GM12878 (cell line): ENCODE measurements around the gene SLIT1. TPM values are rescaled to one million over a fixed set of nuclear protein-coding genes. Genes with fewer than 3 reads are reported as not detected.

Source experiments
- ATAC-seq: fragments of 200-7000 bp; cut with Tn5 transposase; 3 replicates; pipeline ENCODE4 v1.9.1; 2020; ENCODE audit warnings: mild to moderate bottlenecking, moderate library complexity
- BruUV-seq: library from RNA; stranded (reverse); fragments of 400-500 nt; replicated peaks from 2 replicates; lab custom pipeline; 2021; lab: Mats Ljungman, UMichigan
- CTCF ChIA-PET: fragments of 300-600 bp; sonication (Branson Sonifier 250); formaldehyde crosslinking; extraction: SDS; loops from one replicate; lab custom pipeline; 2021; ENCODE audit warnings: inconsistent platforms; lab: Yijun Ruan, JAX
- POLR2A ChIA-PET: fragments of 350-600 bp; formaldehyde crosslinking; extraction: SDS; loops from one replicate; lab custom pipeline; 2021; ENCODE audit warnings: inconsistent platforms; lab: Charles Lee
- RAD21 ChIA-PET: fragments of 300-600 bp; sonication (Branson Sonifier 250); formaldehyde crosslinking; loops from one replicate; lab custom pipeline; 2023; ENCODE audit warnings: antibody characterized with exemption; ENCODE audit not compliant: unreplicated experiment; lab: Charles Lee
- SMC1A ChIA-PET: fragments of 300-600 bp; sonication (Branson Sonifier 250); formaldehyde crosslinking; loops from one replicate; lab custom pipeline; 2023; ENCODE audit not compliant: unreplicated experiment, uncharacterized antibody; lab: Charles Lee
- DNase-seq: peaks from one replicate; pipeline ENCODE4 v3.0.0-alpha.2; 2011; ENCODE audit warnings: low read depth, low spot score
- FAIRE-seq: peaks from 3 replicates; lab custom pipeline; 2011; peaks lifted over from hg19 to GRCh38; lab: Jason Lieb, UNC
- H2AFZ ChIP-seq: 2 replicates; pipeline ENCODE4 v1.6.0; 2011; ENCODE audit warnings: low read depth, low read length, control low read depth; ENCODE audit not compliant: control insufficient read depth
- H3K27ac ChIP-seq: 2 replicates; pipeline ENCODE4 v1.5.1; 2011; ENCODE audit warnings: control low read depth; ENCODE audit not compliant: control insufficient read depth, insufficient read depth
- H3K27me3 ChIP-seq, 2 experiments: replicated peaks in 1 of 2; 2 replicates each; pipeline versions ENCODE4 v1.6.0 to v1.6.1; 2011; ENCODE audit warnings: low read length in 1 of 2; ENCODE audit not compliant: control insufficient read depth in 2 of 2, insufficient read depth in 2 of 2
- H3K36me3 ChIP-seq, 2 experiments: 2 replicates each; pipeline ENCODE4 v1.5.1; 2011; ENCODE audit warnings: low read length in 1 of 2; ENCODE audit not compliant: control insufficient read depth in 2 of 2, insufficient read depth in 2 of 2
- H3K4me1 ChIP-seq: 2 replicates; pipeline ENCODE4 v1.6.1; 2011; ENCODE audit warnings: mild to moderate bottlenecking, low read length, moderate library complexity, mixed read lengths; ENCODE audit not compliant: control insufficient read depth, insufficient read depth
- H3K4me2 ChIP-seq: 2 replicates; pipeline ENCODE4 v1.6.0; 2011; ENCODE audit warnings: control low read depth; ENCODE audit not compliant: control insufficient read depth, insufficient read depth
- H3K4me3 ChIP-seq: fragments of 200-600 bp; sonication (generic); 2 replicates; pipeline ENCODE4 v1.5.1; 2016
- H3K79me2 ChIP-seq: 2 replicates; pipeline ENCODE4 v1.6.0; 2011; ENCODE audit warnings: low read length; ENCODE audit not compliant: control insufficient read depth, insufficient read depth
- H3K9ac ChIP-seq: 2 replicates; pipeline ENCODE4 v1.8.0; 2011; ENCODE audit warnings: low read length, control low read depth, mixed read lengths; ENCODE audit not compliant: control insufficient read depth, insufficient read depth
- H3K9me3 ChIP-seq: replicated peaks from 3 replicates; pipeline ENCODE4 v1.5.1; 2011; ENCODE audit warnings: mild to moderate bottlenecking, low read length; ENCODE audit not compliant: control insufficient read depth, insufficient read depth
- H4K20me1 ChIP-seq: 2 replicates; pipeline ENCODE4 v1.6.0; 2011; ENCODE audit not compliant: control insufficient read depth, insufficient read depth
- CBX3 ChIP-seq: fragments of 200-600 bp; sonication (generic); IDR thresholded peaks from 2 replicates; pipeline ENCODE4 v1.6.1; 2016; ENCODE audit warnings: low read depth, borderline replicate concordance
- JUNB ChIP-seq: IDR thresholded peaks from 2 replicates; pipeline ENCODE4 v1.6.1; 2016; ENCODE audit warnings: antibody characterized with exemption, mild to moderate bottlenecking
- KLF5 ChIP-seq: fragments of 450-650 bp; IDR thresholded peaks from 2 replicates; pipeline ENCODE4 v1.6.1; 2014; ENCODE audit warnings: mild to moderate bottlenecking; ENCODE audit not compliant: partially characterized antibody
- MYB ChIP-seq: fragments of 150-350 bp; IDR thresholded peaks from 2 replicates; pipeline ENCODE4 v1.6.1; 2014; ENCODE audit warnings: mild to moderate bottlenecking, low read depth, low read length, borderline replicate concordance
- NFXL1 ChIP-seq: fragments of 450-650 bp; IDR thresholded peaks from 2 replicates; pipeline ENCODE4 v1.6.1; 2017; ENCODE audit warnings: antibody characterized with exemption, mild to moderate bottlenecking, borderline replicate concordance
- RBBP5 ChIP-seq: fragments of 200-600 bp; sonication (generic); conservative IDR thresholded peaks from 2 replicates; pipeline ENCODE4 v1.6.1; 2016
- SMC3 ChIP-seq: IDR thresholded peaks from 2 replicates; pipeline ENCODE4 v1.6.1; 2011; ENCODE audit warnings: low read length, improper control_type of control experiment, borderline replicate concordance
- ZBTB4 ChIP-seq: fragments of 450-650 bp; formaldehyde crosslinking; IDR thresholded peaks from 2 replicates; pipeline ENCODE4 v1.4.0; 2022; ENCODE audit warnings: mild to moderate bottlenecking, moderate library complexity
- ZNF207 ChIP-seq: fragments of 450-650 bp; IDR thresholded peaks from 2 replicates; pipeline ENCODE4 v1.6.1; 2014; ENCODE audit warnings: antibody characterized with exemption, mild to moderate bottlenecking, borderline replicate concordance
- ZNF274 ChIP-seq: IDR thresholded peaks from one replicate; pipeline ENCODE4 v1.8.0; 2011; ENCODE audit not compliant: insufficient read length, insufficient read depth
- WGBS: methylation state at CpG from one replicate; pipeline ENCODE4 v1.1.6; 2016; ENCODE audit warnings: low lambda C conversion rate; ENCODE audit not compliant: insufficient replicate concordance, insufficient coverage; ENCODE audit errors: missing lambda C conversion rate; 5-methylcytosine and 5-hydroxymethylcytosine counted together
- in situ Hi-C: fragments of 300-500 bp; cut with MboI; formaldehyde crosslinking; loops from 9 replicates; pipeline ENCODE4 v1.14.3; 2018; ENCODE audit warnings: mixed read lengths
- intact Hi-C: fragments of 100-400 bp; cut with micrococcal nuclease; formaldehyde crosslinking; loops from one replicate; pipeline ENCODE4 v1.14.2; 2022; ENCODE audit not compliant: unreplicated experiment
- polyA plus RNA-seq, 11 experiments: library from polyadenylated mRNA; depleted of rRNA in 4 of 11; unstranded in 6 of 11; stranded (reverse) in 5 of 11; fragments of >200 nt; fragmentation: Nextera tagmentation in 4 of 11; fragmentation: Illumina TruSeq in 1 of 11; extraction: Ambion mirVana in 4 of 11; extraction: Trizol in 1 of 11; gene quantifications; 1 replicate in 1 of 11; 2 replicates in 10 of 11; pipeline versions ENCODE4 v1.2.1 to v1.2.3, GENCODE V29; 2011 to 2016; ENCODE audit warnings: inconsistent platforms in 2 of 11, missing spikeins in 2 of 11, low read depth in 1 of 11
- total RNA-seq, 4 experiments: library from RNA; depleted of rRNA in 3 of 4; stranded (reverse); fragments of >200 nt in 3 of 4; fragmentation: Illumina TruSeq in 1 of 4; extraction: Trizol in 1 of 4; gene quantifications; 2 replicates each; pipeline versions ENCODE4 v1.2.1 to v1.2.3, GENCODE V29; 2013 to 2021

Gene SLIT1
- total and polyA plus RNA-seq, 10 of the 15 experiments (the other 5 are each of a cell fraction or from before 2014, with no cell fraction given), result 0.04 to 0.19 (median 0.06) TPM; not detected in 4

GRCh38 chr10:96971324-96971723, 214.4 kb downstream of the SLIT1 start:
- Histone ChIP-seq H4K20me1 (no peaks in the 10 kb centered on the region), H3K4me2 (no peak overlapping the region), H3K27ac (no peak overlapping the region), H3K9ac (no peak overlapping the region), H2AFZ (no peak overlapping the region), H3K4me3 (no peak overlapping the region), H3K79me2 (no peaks in the 10 kb centered on the region; the same call in 1 of the 2 replicates), H3K4me1 (peaks cover 16% of the 10 kb centered on the region), H3K36me3 (no peaks in the 10 kb centered on the region), H3K9me3 (no peaks in the 10 kb centered on the region), H3K27me3 (no peaks in the 10 kb centered on the region)
- ATAC-seq (no peak), FAIRE-seq (no peak), DNase-seq (no peak)
- ChIA-PET SMC1A (interaction anchor here (1.0 to 1.8 kb wide), 2 partner anchors 12 to 52 kb away, joined by 3 to 7 read pairs; no protein-coding TSS in a partner anchor), CTCF (no interaction called here), RAD21 (no interaction called here), POLR2A (interaction anchor here (1.0 kb wide), 1 partner anchor 10 kb away, joined by 3 read pairs; no protein-coding TSS in a partner anchor)
- TF ChIP-seq MYB (no peak), SMC3 (no peak), ZNF274 (no peak), CBX3 (no peak), ZNF207 (no peak), RBBP5 (no peak), NFXL1 (no peak), KLF5 (no peak), JUNB (no peak), ZBTB4 (CRISPR knock-in tag) (no peak)
- in situ Hi-C loops (no loop called here), intact Hi-C loops (no loop called here)
- 97% methylated on average over 2 of the region's 2 CpGs for WGBS
- no TSS peak for BruUV-seq
